Endothelial cell of umbilical vein (primary cell): ENCODE data around the gene EXOC6B. TPM values are rescaled to one million over a fixed set of nuclear protein-coding genes. Genes with fewer than 3 reads are reported as not detected.

Experiments
- BruUV-seq: library from RNA; stranded (reverse); fragments of 400-500 nt; replicated peaks from 2 replicates; lab custom pipeline; 2021; lab: Mats Ljungman, UMichigan
- CTCF ChIA-PET: fragments of 300-600, 350-600 bp; sonication (Branson Sonifier 250); formaldehyde crosslinking; loops from one replicate; lab custom pipeline; 2021; ENCODE audit warnings: antibody characterized with exemption, inconsistent platforms; lab: Charles Lee
- POLR2A ChIA-PET: fragments of 300-600, 350-600 bp; sonication (Branson Sonifier 250); formaldehyde crosslinking; loops from one replicate; lab custom pipeline; 2021; ENCODE audit warnings: antibody characterized with exemption, inconsistent platforms; lab: Charles Lee
- DNase-seq: peaks from one replicate; pipeline ENCODE4 v3.0.0-alpha.2; 2011; ENCODE audit warnings: low read depth, low spot score
- FAIRE-seq: peaks from 2 replicates; lab custom pipeline; 2011; peaks lifted over from hg19 to GRCh38; lab: Jason Lieb, UNC
- H2AFZ ChIP-seq: 2 replicates; pipeline ENCODE4 v1.6.0; 2012; ENCODE audit warnings: low read depth, low read length, control low read depth, inconsistent platforms
- H3K27ac ChIP-seq: 2 replicates; pipeline ENCODE4 v1.5.1; 2011; ENCODE audit warnings: low read depth, mild to moderate bottlenecking, control low read depth, low read length, moderate library complexity; ENCODE audit not compliant: insufficient read depth
- H3K27me3 ChIP-seq, 2 experiments: 2 replicates each; pipeline versions ENCODE4 v1.6.0 to v1.6.1; 2011; ENCODE audit warnings: low read length in 2 of 2, mixed read lengths in 1 of 2; ENCODE audit not compliant: control insufficient read depth in 2 of 2, insufficient read depth in 2 of 2
- H3K36me3 ChIP-seq, 2 experiments: 2 replicates in 1 of 2; 3 replicates in 1 of 2; pipeline ENCODE4 v1.5.1; 2011; ENCODE audit warnings: low read length in 2 of 2, mild to moderate bottlenecking in 1 of 2, moderate library complexity in 1 of 2; ENCODE audit not compliant: control insufficient read depth in 2 of 2, insufficient read depth in 2 of 2; ENCODE audit errors: extremely low read depth in 1 of 2
- H3K4me1 ChIP-seq: 3 replicates; pipeline ENCODE4 v1.5.1; 2011; ENCODE audit warnings: mild to moderate bottlenecking, low read length; ENCODE audit not compliant: control insufficient read depth, insufficient read depth; ENCODE audit errors: extremely low read depth
- H3K4me2 ChIP-seq: 2 replicates; pipeline ENCODE4 v1.6.1; 2011; ENCODE audit warnings: low read length, control low read depth, mixed read lengths; ENCODE audit not compliant: insufficient read depth
- H3K4me3 ChIP-seq, 3 experiments: fragments of 200-600 bp in 1 of 3; sonication (generic), shearing (Covaris generic) in 1 of 3; replicated peaks in 1 of 3; 2 replicates each; pipeline ENCODE4 v1.5.1; 2011 to 2016; ENCODE audit warnings: control low read depth in 3 of 3, low read length in 3 of 3, mild to moderate bottlenecking in 2 of 3, inconsistent platforms in 1 of 3, low read depth in 1 of 3, moderate library complexity in 1 of 3; ENCODE audit not compliant: insufficient read depth in 1 of 3
- H3K79me2 ChIP-seq: 2 replicates; pipeline ENCODE4 v1.6.0; 2012; ENCODE audit warnings: low read length, inconsistent platforms; ENCODE audit not compliant: control insufficient read depth, insufficient read depth
- H3K9ac ChIP-seq: replicated peaks from 2 replicates; pipeline ENCODE3; 2011; ENCODE audit warnings: low read length, control low read depth; ENCODE audit not compliant: insufficient read depth; ENCODE audit errors: extremely low read depth
- H3K9me1 ChIP-seq: replicated peaks from 3 replicates; pipeline ENCODE4 v1.6.0; 2011; ENCODE audit warnings: mild to moderate bottlenecking, low read length; ENCODE audit not compliant: control insufficient read depth, insufficient read depth; ENCODE audit errors: extremely low read depth
- H3K9me3 ChIP-seq: replicated peaks from 2 replicates; pipeline ENCODE4 v1.5.1; 2012; ENCODE audit warnings: low read length, inconsistent platforms; ENCODE audit not compliant: control insufficient read depth, insufficient read depth
- H4K20me1 ChIP-seq: replicated peaks from 2 replicates; pipeline ENCODE3; 2011; ENCODE audit warnings: mild to moderate bottlenecking, low read length; ENCODE audit not compliant: control insufficient read depth, insufficient read depth; ENCODE audit errors: extremely low read depth
- CTCF ChIP-seq, 2 donors: IDR thresholded peaks; 1 replicate in 1 of 2; 2 replicates in 1 of 2; pipeline ENCODE4 v1.5.1; 2011; ENCODE audit warnings: low read length in 2 of 2, mild to moderate bottlenecking in 2 of 2, moderate library complexity in 2 of 2, control low read depth in 1 of 2, inconsistent platforms in 1 of 2, low read depth in 1 of 2; ENCODE audit not compliant: insufficient read depth in 1 of 2; ENCODE audit errors: extremely low read depth in 1 of 2
- EZH2 ChIP-seq: IDR thresholded peaks from 2 replicates; pipeline ENCODE4 v1.6.1; 2012; ENCODE audit warnings: borderline replicate concordance, low read depth, mild to moderate bottlenecking, moderate library complexity, low read length, inconsistent platforms; ENCODE audit not compliant: severe bottlenecking
- FOS ChIP-seq: IDR thresholded peaks from 2 replicates; pipeline ENCODE4 v1.6.1; 2011; ENCODE audit warnings: mild to moderate bottlenecking, low read length, moderate library complexity, borderline replicate concordance; ENCODE audit not compliant: insufficient read depth
- GATA2 ChIP-seq: IDR thresholded peaks from 2 replicates; pipeline ENCODE4 v1.7.0; 2011; ENCODE audit warnings: low read depth, mild to moderate bottlenecking, moderate library complexity, mixed read lengths, low read length; ENCODE audit not compliant: insufficient read length, insufficient read depth
- JUN ChIP-seq: IDR thresholded peaks from 2 replicates; pipeline ENCODE4 v1.6.1; 2011; ENCODE audit warnings: borderline replicate concordance, low read depth; ENCODE audit not compliant: insufficient read length, insufficient read depth
- MAX ChIP-seq: IDR thresholded peaks from 2 replicates; pipeline ENCODE4 v1.6.1; 2011; ENCODE audit not compliant: insufficient read depth, insufficient read length
- MYC ChIP-seq: IDR thresholded peaks from one replicate; pipeline ENCODE4 v1.6.1; 2011; ENCODE audit warnings: mild to moderate bottlenecking, low read depth, low read length
- POLR2A ChIP-seq: IDR thresholded peaks from 2 replicates; pipeline ENCODE4 v1.6.1; 2012; ENCODE audit warnings: low read depth, mild to moderate bottlenecking, control low read depth, low read length
- POLR2AphosphoS5 ChIP-seq: IDR thresholded peaks from 2 replicates; pipeline ENCODE4 v1.6.1; 2012; ENCODE audit warnings: low read depth, mild to moderate bottlenecking, control low read depth, low read length, moderate library complexity; ENCODE audit not compliant: insufficient read depth
- dilution Hi-C: fragments of 300-500 bp; cut with MboI; formaldehyde crosslinking; loops from one replicate; pipeline ENCODE4 v1.15.0; 2019; ENCODE audit warnings: low sequenced_read_pairs; ENCODE audit not compliant: extremely low pct_ligation_motif_present
- intact Hi-C: fragments of 100-400 bp; cut with micrococcal nuclease; formaldehyde crosslinking; loops from one replicate; pipeline ENCODE4 v1.10.0; 2022
- polyA plus RNA-seq, 4 experiments: library from polyadenylated mRNA; depleted of rRNA in 3 of 4; stranded (reverse) in 3 of 4; unstranded in 1 of 4; fragments of >200 nt; gene quantifications; 2 replicates each; pipeline versions ENCODE4 v1.2.1 to v1.2.3, GENCODE V29; 2011 to 2012; ENCODE audit warnings: missing spikeins in 1 of 4
- total RNA-seq: library from RNA; stranded (reverse); gene quantifications from 2 replicates; pipeline ENCODE4 v1.2.3, GENCODE V29; 2021

The EXOC6B gene
- total and polyA plus RNA-seq, 2 donors (not counting 3 experiments of a cell fraction or from before 2014, with no cell fraction given), result 10.8 to 34.8 TPM

- H3K36me3 ChIP-seq, result no peaks in the 10 kb centered on the region
- ChIA-PET POLR2A (no interaction called here), CTCF (no interaction called here)
- no peak for FAIRE-seq
- no peak overlapping the region for H2AFZ ChIP-seq
- BruUV-seq, result no TSS peak
- intact Hi-C loops (no loop called here), dilution Hi-C loops (no loop called here)
- no peaks in the 10 kb centered on the region for H3K27me3 ChIP-seq
- no peaks in the 10 kb centered on the region for H4K20me1 ChIP-seq
- no peak overlapping the region for H3K27ac ChIP-seq
- H3K4me3 ChIP-seq, result no peak overlapping the region
- no peaks in the 10 kb centered on the region for H3K79me2 ChIP-seq
- H3K9me3 ChIP-seq, result no peaks in the 10 kb centered on the region
- H3K4me1 ChIP-seq, result no peaks in the 10 kb centered on the region
- H3K9ac ChIP-seq, result no peak overlapping the region
- no peak for DNase-seq
- TF ChIP-seq FOS, result no peak
- no peak for TF ChIP-seq MYC
- TF ChIP-seq EZH2, result no peak
- TF ChIP-seq GATA2, result no peak
- no peak for TF ChIP-seq POLR2A
- no peak for TF ChIP-seq MAX
- TF ChIP-seq POLR2AphosphoS5, result no peak
- no peak for TF ChIP-seq JUN
- TF ChIP-seq CTCF (IDR thresholded peaks at IDR 0.05; ENCODE audit: extremely low read depth in 1 of 2, insufficient read depth in 1 of 2, low read depth in 1 of 2, low read length in 2 of 2), result no peak
- H3K9me1 ChIP-seq, result no peaks in the 10 kb centered on the region
- H3K4me2 ChIP-seq, result no peak overlapping the region
Observed at GRCh38 chr2:72442270-72442669, 383.6 kb downstream of the EXOC6B start.
